NT2/D1 (cell line): ENCODE measurements around the gene TAF7.

Experiments
- SUZ12 ChIP-seq: IDR thresholded peaks from 2 replicates; pipeline ENCODE4 v1.6.1; 2011; ENCODE audit not compliant: insufficient read length, insufficient read depth; ENCODE audit errors: extremely low read depth
- YY1 ChIP-seq: IDR thresholded peaks from 2 replicates; pipeline ENCODE4 v1.6.1; 2011; ENCODE audit not compliant: insufficient read length, insufficient read depth
- ZNF274 ChIP-seq: IDR thresholded peaks from 2 replicates; pipeline ENCODE4 v1.6.1; 2011; ENCODE audit warnings: mild to moderate bottlenecking, low read depth, low read length

GRCh38 chr5:141363952-141364660 lies 43.5 kb upstream of the TAF7 start, which contains the start of gene PCDHGA5:
- TF ChIP-seq ZNF274 (no peak), YY1 (no peak), SUZ12 (no peak)
